ENCODE data around the gene LAS1L.

DNA sequence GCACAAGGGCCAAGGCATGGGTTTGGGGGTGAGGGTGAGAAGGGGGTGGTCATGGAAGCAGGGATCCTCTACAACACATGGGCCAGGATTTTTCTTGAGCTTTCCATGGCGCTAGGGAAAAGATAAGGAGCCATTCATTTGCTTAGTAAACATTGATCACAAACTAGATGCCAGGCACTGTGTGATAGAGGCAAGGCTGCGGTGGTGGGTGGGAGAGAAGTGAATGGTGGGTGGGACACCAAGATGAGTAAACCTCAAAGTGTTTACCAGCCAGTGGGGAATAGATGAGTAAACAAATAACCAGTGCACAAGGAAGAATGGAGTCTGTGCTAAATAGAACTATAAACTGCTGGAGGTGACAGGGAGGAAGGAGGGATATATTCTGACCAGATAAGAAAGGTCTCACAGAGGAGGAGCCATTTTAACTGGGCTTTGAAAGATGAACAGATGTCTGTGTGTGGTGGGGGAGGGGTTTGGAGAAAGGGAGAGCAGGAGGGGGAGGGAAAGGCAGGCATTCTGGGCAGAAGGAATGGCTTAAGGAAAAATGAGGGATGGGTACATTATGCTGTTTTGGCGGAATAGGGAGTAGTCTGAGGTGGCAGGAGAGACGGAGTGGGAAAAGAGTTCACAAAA, 48.0 kb upstream of the LAS1L start:
- TF ChIP-seq CTCF (IDR thresholded peaks at IDR 0.05; ENCODE audit: low read length) = no peak
- TF ChIP-seq EZH2 (IDR thresholded peaks at IDR 0.05; ENCODE audit: borderline replicate concordance, low read length) = no peak

Data from OCI-LY1 (cell line).